GM23248 (cell line): ENCODE data around the gene TNP2. TPM values are rescaled to one million over a fixed set of nuclear protein-coding genes. Genes with fewer than 3 reads are reported as not detected.

Experiments
- DNase-seq: peaks from one replicate; pipeline ENCODE4 v3.0.0-alpha.2; 2015
- H2AFZ ChIP-seq: fragments of 200-600 bp; sonication (generic); 2 replicates; pipeline ENCODE4 v1.6.1; 2016; ENCODE audit warnings: antibody characterized with exemption
- H3F3A ChIP-seq: fragments of 200-600 bp; sonication (generic); 2 replicates; pipeline ENCODE4 v1.6.1; 2016; ENCODE audit warnings: mild to moderate bottlenecking, antibody characterized with exemption, mixed run types; ENCODE audit not compliant: insufficient read depth
- H3K27ac ChIP-seq: fragments of 200-600 bp; sonication (generic); 2 replicates; pipeline ENCODE4 v1.5.1; 2016; ENCODE audit warnings: mild to moderate bottlenecking
- H3K27me3 ChIP-seq: fragments of 200-600 bp; sonication (generic); replicated peaks from 2 replicates; pipeline ENCODE4 v1.6.1; 2016; ENCODE audit warnings: mild to moderate bottlenecking; ENCODE audit not compliant: insufficient read depth
- H3K36me3 ChIP-seq: fragments of 200-600 bp; sonication (generic); 2 replicates; pipeline ENCODE4 v1.6.1; 2016; ENCODE audit warnings: low read depth, mild to moderate bottlenecking
- H3K4me1 ChIP-seq: fragments of 200-600 bp; sonication (generic); 2 replicates; pipeline ENCODE4 v1.6.1; 2016; ENCODE audit warnings: mild to moderate bottlenecking; ENCODE audit not compliant: insufficient read depth
- H3K4me2 ChIP-seq: fragments of 200-600 bp; sonication (generic); one replicate; pipeline ENCODE4 v1.6.1; 2016; ENCODE audit warnings: mild to moderate bottlenecking; ENCODE audit not compliant: unreplicated experiment
- H3K4me3 ChIP-seq: fragments of 200-600 bp; sonication (generic); 2 replicates; pipeline ENCODE4 v1.5.1; 2016; ENCODE audit warnings: mild to moderate bottlenecking
- H3K79me2 ChIP-seq: fragments of 200-600 bp; sonication (generic); 2 replicates; pipeline ENCODE4 v1.6.1; 2016; ENCODE audit warnings: mild to moderate bottlenecking; ENCODE audit not compliant: insufficient read depth
- H3K9ac ChIP-seq: fragments of 200-600 bp; sonication (generic); 2 replicates; pipeline ENCODE4 v1.6.1; 2016; ENCODE audit warnings: mild to moderate bottlenecking
- H3K9me2 ChIP-seq: fragments of 200-600 bp; sonication (generic); 2 replicates; pipeline ENCODE4 v1.6.1; 2016; ENCODE audit warnings: mixed run types, mild to moderate bottlenecking, moderate library complexity; ENCODE audit not compliant: insufficient read depth
- H3K9me3 ChIP-seq: fragments of 200-600 bp; sonication (generic); one replicate; pipeline ENCODE4 v1.6.1; 2017; ENCODE audit warnings: low read depth
- H4K20me1 ChIP-seq: fragments of 200-600 bp; sonication (generic); 2 replicates; pipeline ENCODE4 v1.6.0; 2016; ENCODE audit not compliant: insufficient read depth
- EZH2 ChIP-seq: fragments of 200-600 bp; sonication (generic); IDR thresholded peaks from 2 replicates; pipeline ENCODE4 v1.6.1; 2018; ENCODE audit warnings: antibody characterized with exemption, mild to moderate bottlenecking; ENCODE audit not compliant: insufficient read depth, poor library complexity, severe bottlenecking
- EZH2phosphoT487 ChIP-seq: fragments of 200-600 bp; sonication (generic); IDR thresholded peaks from 2 replicates; pipeline ENCODE4 v1.6.1; 2018; ENCODE audit warnings: antibody characterized with exemption, moderate library complexity, mild to moderate bottlenecking, low read depth; ENCODE audit not compliant: insufficient read depth
- WGBS, 2 experiments: methylation state at CpG; one replicate each; pipeline ENCODE4 v1.1.6; 2015 to 2017; ENCODE audit warnings: low lambda C conversion rate in 2 of 2, low coverage in 1 of 2; ENCODE audit errors: missing lambda C conversion rate in 2 of 2; 5-methylcytosine and 5-hydroxymethylcytosine counted together
- in situ Hi-C: fragments of 300-500 bp; cut with MboI; formaldehyde crosslinking; loops from 2 replicates; pipeline ENCODE4 v1.15.0; 2020
- polyA plus RNA-seq: library from polyadenylated mRNA; unstranded; fragments of >200 nt; fragmentation: Nextera tagmentation; extraction: Ambion mirVana; gene quantifications from 2 replicates; pipeline ENCODE4 v1.2.1, GENCODE V29; 2016
- total RNA-seq: library from RNA; depleted of rRNA; stranded (reverse); fragments of >200 nt; shearing (Covaris generic); gene quantifications from 2 replicates; pipeline ENCODE4 v1.2.3, GENCODE V29; 2014

The TNP2 gene
- total and polyA plus RNA-seq, 2 experiments from 2014 or later, result not detected

DNA sequence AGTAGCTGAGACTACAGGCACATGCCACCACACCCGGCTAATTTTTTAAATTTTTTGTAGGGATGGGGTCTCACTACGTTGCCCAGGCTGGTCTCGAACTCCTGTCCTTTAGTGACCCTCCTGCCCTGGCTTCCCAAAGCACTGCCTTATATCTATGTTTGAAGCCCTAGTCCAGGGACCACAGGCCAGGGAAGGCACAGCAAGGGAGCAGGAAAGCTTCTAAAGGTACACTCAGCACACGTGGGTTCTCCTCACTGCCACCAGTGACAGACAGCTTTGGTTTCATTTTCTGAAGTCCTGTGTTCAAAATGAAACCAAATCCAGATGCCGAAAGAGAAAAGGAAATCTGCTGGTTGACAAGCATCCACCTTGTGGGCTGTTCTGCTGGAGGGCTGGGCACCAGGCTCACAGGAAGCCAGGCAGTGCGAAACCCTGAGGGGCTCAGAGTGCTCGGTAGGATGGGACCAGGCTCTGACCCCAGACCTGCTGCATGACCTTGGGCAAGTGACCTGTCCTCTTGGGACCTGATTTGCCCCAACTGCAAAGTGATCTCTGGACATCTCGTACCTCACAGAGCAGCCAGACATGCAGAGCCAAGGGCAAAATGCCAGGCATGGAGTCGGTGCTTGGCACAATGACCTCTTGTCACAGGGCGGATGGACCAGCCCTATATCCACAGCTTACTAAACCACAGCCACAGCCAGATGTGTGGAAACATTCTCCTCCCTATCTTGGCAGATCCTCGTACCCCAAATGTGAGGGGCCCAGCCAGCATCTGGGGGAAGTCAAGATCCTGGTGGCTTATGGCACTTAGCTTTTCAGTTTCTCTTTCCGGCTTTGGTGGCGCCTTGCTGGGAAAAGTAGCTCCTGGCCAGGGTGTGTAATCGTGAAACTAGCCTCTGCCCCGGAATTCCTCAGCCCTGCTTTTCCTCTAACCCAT lies 10.3 kb downstream of the TNP2 start:
- no peaks in the 10 kb centered on the region for H3K9me2 ChIP-seq
- no peak for TF ChIP-seq EZH2
- no peak for TF ChIP-seq EZH2phosphoT487
- peak overlapping the region; percentile 58 for H3K4me2 ChIP-seq
- H3K4me1 ChIP-seq, result peaks cover 10% of the 10 kb centered on the region; the same call in 1 of the 2 replicates
- H3K27ac ChIP-seq, result no peak overlapping the region
- DNase-seq, result peak; percentile 48
- no peak overlapping the region for H3K9ac ChIP-seq
- WGBS, 2 experiments, result 25 to 28% methylated on average over 15 of the region's 15 CpGs
- 0 out of 2 replicates have a peak overlapping the region, but pooled peaks have one; percentile 33 for H3K4me3 ChIP-seq
- H3K9me3 ChIP-seq, result no peaks in the 10 kb centered on the region
- no peaks in the 10 kb centered on the region for H4K20me1 ChIP-seq
- in situ Hi-C loops, result loop anchor here (10.0 kb wide), 1 partner anchor 294 kb away; no protein-coding TSS in a partner anchor
- no peaks in the 10 kb centered on the region for H3K27me3 ChIP-seq
- peak overlapping the region; percentile 49 for H2AFZ ChIP-seq
- no peaks in the 10 kb centered on the region for H3K79me2 ChIP-seq
- peaks cover 4% of the 10 kb centered on the region for H3F3A ChIP-seq
- H3K36me3 ChIP-seq, result no peaks in the 10 kb centered on the region

DNA sequence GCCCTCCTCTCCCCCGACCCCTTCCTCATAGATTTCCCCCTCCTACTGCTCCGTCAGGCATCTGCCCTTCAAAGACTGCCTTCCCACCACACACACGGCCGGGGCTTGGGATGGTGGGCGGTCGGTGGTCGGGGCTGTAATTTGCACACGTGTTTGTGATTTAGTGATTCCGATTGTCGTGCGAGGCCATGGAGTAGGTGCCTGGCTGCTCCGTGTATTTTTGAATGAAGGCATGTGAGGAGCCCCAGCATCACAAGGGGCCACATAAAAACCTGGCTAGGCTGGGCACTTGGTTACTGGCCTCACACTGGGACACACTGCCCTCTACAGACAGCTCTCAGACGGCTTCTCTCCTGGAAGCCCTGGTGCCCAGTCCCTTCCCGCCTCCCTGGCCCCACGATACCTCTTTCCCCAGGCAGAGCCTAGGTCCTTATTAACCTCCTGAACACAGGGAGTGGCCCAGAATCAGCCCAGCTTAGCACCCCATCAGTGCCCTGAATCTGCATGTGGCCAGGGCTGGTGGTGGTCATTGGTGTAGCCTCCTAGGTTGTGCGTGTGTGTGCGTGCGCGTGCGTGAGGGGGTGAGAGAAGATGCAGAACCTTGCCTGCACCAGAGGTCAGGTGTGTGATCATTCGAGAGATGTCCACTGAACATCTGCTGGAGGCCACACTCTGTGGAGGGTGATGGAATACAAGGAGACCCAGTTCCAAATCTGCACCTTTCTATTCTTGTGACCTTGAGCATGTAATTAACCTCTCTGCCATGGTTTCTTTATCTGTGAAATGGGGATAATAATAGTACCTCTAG lies 11.8 kb downstream of the TNP2 start:
- WGBS, 2 experiments, result 28 to 29% methylated on average over 19 to 21 of the region's 21 CpGs
- peak; percentile 91 for DNase-seq
- Histone ChIP-seq H3K27me3 (no peaks in the 10 kb centered on the region), H3K27ac (peak overlapping the region; percentile 84), H3K9ac (peak overlapping the region; percentile 89), H3K4me2 (peak overlapping the region; percentile 74), H3K4me3 (peak overlapping the region; percentile 78), H4K20me1 (no peaks in the 10 kb centered on the region), H3K4me1 (peaks cover 10% of the 10 kb centered on the region; the same call in 1 of the 2 replicates), H3F3A (peaks cover 8% of the 10 kb centered on the region), H3K79me2 (no peaks in the 10 kb centered on the region), H2AFZ (peak overlapping the region; percentile 65), H3K9me3 (no peaks in the 10 kb centered on the region), H3K9me2 (no peaks in the 10 kb centered on the region), H3K36me3 (no peaks in the 10 kb centered on the region)
- in situ Hi-C loops, result loop anchor here (10.0 kb wide), 1 partner anchor 293 kb away; no protein-coding TSS in a partner anchor
- TF ChIP-seq EZH2phosphoT487 (no peak), EZH2 (no peak)

DNA sequence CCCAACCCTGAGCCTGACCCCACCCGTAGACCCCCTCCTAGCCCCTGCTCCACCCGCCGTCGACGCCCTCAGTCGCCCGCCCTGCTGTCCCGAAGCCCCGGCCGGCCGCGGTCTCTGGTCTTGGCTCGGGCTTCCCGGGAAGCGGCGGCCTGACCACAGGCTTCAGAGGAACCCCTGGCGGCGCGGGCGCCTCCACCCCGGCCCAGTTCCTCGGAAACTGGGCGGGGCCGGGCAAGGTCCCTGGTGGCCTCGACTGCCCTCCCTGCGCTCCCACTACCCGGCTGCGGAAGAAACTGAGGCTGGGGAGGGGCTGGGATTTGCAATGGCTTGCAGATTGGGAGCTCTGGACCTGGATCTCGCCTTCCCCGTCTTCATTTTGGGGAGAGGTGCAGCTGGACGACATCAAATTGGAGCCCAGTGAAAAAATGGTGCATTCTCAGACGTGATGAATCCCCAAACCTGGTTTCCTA lies 12.4 kb downstream of the TNP2 start:
- Histone ChIP-seq H3K4me1 (peaks cover 10% of the 10 kb centered on the region; the same call in 1 of the 2 replicates), H3K4me3 (peak overlapping the region; percentile 78), H3K79me2 (no peaks in the 10 kb centered on the region), H3F3A (peaks cover 8% of the 10 kb centered on the region), H3K4me2 (peak overlapping the region; percentile 74), H3K27ac (peak overlapping the region; percentile 84), H4K20me1 (no peaks in the 10 kb centered on the region), H3K27me3 (no peaks in the 10 kb centered on the region), H2AFZ (peak overlapping the region; percentile 65), H3K9ac (peak overlapping the region; percentile 89), H3K9me2 (no peaks in the 10 kb centered on the region), H3K9me3 (no peaks in the 10 kb centered on the region), H3K36me3 (no peaks in the 10 kb centered on the region)
- no peak for TF ChIP-seq EZH2
- no peak for TF ChIP-seq EZH2phosphoT487
- peak; percentile 79 for DNase-seq
- 0 to 2% methylated on average over 29 to 31 of the region's 32 CpGs for WGBS, 2 experiments
- in situ Hi-C loops, result loop anchor here (10.0 kb wide), 1 partner anchor 292 kb away; no protein-coding TSS in a partner anchor
